Gastroesophageal sphincter (tissue), 4 donors: ENCODE results near the gene DNAJC9. TPM values are rescaled to one million over a fixed set of nuclear protein-coding genes. Genes with fewer than 3 reads are reported as not detected.

Experiments used
- ATAC-seq: fragments of 150-250 bp; one replicate; pipeline ENCODE4 v1.9.1; 2016; ENCODE audit warnings: mild to moderate bottlenecking, moderate library complexity
- H3K27ac ChIP-seq, 4 donors: fragments of 200-600 bp; sonication (generic) in 3 of 4; 1 replicate in 3 of 4; 2 replicates in 1 of 4; pipeline ENCODE4 v1.5.1; 2016 to 2019
- H3K27me3 ChIP-seq: fragments of 200-600 bp; sonication (generic); one replicate; pipeline ENCODE4 v1.5.1; 2019
- H3K36me3 ChIP-seq, 2 donors: fragments of 200-600 bp; sonication (generic); one replicate each; pipeline ENCODE4 v1.5.1; 2019; ENCODE audit warnings: control low read depth in 1 of 2
- H3K4me1 ChIP-seq, 3 donors: fragments of 200-600 bp; sonication (generic); 1 replicate in 2 of 3; 2 replicates in 1 of 3; pipeline ENCODE4 v1.5.1; 2016 to 2019; ENCODE audit warnings: control low read depth in 2 of 3
- H3K4me3 ChIP-seq, 2 donors: fragments of 200-600 bp; sonication (generic); one replicate each; pipeline ENCODE4 v1.5.1; 2019; ENCODE audit warnings: mild to moderate bottlenecking in 1 of 2, moderate library complexity in 1 of 2
- H3K9me3 ChIP-seq, 3 donors: fragments of 200-600 bp; sonication (generic); one replicate each; pipeline ENCODE4 v1.5.1; 2017 to 2019; ENCODE audit warnings: control low read depth in 2 of 3
- EP300 ChIP-seq: sonication (generic); formaldehyde crosslinking; IDR thresholded peaks from one replicate; pipeline ENCODE4 v1.6.1; 2017; ENCODE audit warnings: antibody characterized with exemption, mild to moderate bottlenecking
- POLR2A ChIP-seq, 2 donors: fragments of 450-650 bp; IDR thresholded peaks; one replicate each; pipeline ENCODE4 v1.6.1; 2017; ENCODE audit warnings: antibody characterized with exemption in 2 of 2, mild to moderate bottlenecking in 2 of 2, moderate library complexity in 1 of 2
- POLR2AphosphoS5 ChIP-seq: sonication (generic); formaldehyde crosslinking; IDR thresholded peaks from one replicate; pipeline ENCODE4 v1.6.1; 2017; ENCODE audit warnings: antibody characterized with exemption
- WGBS, 2 donors: methylation state at CpG; one replicate each; pipeline ENCODE4 v1.1.5; 2018; ENCODE audit warnings: low coverage in 1 of 2; 5-methylcytosine and 5-hydroxymethylcytosine counted together
- total RNA-seq, 4 donors: library from RNA; depleted of rRNA; stranded (reverse); fragments of >200 nt; gene quantifications; one replicate each; pipeline ENCODE4 v1.1.0, GENCODE V29; 2016
- TF ChIP-seq, protein P1 (sequence below), 4 experiments: fragments of 200-600 bp in 2 of 4; fragments of 450-650 bp in 2 of 4; sonication (generic) in 1 of 4; IDR thresholded peaks; one replicate each; pipeline ENCODE4 v1.5.1; 2017 to 2019; ENCODE audit warnings: antibody characterized with exemption in 4 of 4, mild to moderate bottlenecking in 2 of 4, moderate library complexity in 2 of 4

DNAJC9 gene, protein sequence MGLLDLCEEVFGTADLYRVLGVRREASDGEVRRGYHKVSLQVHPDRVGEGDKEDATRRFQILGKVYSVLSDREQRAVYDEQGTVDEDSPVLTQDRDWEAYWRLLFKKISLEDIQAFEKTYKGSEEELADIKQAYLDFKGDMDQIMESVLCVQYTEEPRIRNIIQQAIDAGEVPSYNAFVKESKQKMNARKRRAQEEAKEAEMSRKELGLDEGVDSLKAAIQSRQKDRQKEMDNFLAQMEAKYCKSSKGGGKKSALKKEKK
- total RNA-seq, result 10 to 100 TPM; 11.8 to 20.2 (median 14.3) TPM

DNA sequence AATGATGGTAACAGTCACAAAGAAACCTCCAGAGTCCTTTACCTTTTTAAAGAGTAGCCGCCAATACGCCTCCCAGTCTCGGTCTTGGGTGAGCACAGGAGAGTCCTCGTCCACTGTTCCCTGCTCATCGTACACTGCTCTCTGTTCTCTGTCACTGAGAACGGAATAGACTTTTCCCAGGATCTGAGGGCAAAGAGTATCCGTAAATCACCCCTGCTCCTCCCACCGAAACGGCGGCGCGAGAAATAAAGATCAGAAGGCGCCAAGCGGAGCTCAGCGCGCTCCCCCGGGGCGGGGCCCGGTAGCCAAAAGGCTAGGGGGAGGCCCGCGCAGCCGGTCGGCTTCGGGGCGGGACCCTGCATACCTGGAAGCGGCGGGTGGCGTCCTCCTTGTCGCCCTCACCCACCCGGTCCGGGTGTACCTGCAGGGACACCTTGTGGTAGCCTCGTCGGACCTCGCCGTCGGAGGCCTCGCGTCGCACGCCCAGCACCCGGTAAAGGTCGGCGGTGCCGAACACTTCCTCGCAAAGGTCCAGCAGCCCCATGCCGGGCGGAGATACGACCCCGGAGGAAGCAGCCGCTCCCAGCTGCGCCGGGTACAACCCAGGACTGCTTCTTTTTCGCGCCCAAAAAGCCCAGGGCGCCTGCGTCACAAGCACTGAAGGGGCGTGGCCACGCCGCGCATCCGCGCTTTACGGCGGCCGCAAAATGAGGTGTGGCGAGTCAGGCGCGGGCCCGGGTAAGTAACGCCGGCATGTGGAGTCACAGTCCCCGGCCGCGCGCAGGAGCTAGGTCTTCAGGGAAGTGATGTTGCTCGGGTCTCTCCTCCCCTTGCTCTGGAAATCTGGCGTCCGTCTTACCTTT lies at the start of gene DNAJC9:
Gene DNAJC9 (minus strand): TSS at position 610 of the 863 bp plus-strand sequence. CDS start 66 bp downstream, at position 544.
- H3K36me3 ChIP-seq, result peaks cover 2 to 69% of the 10 kb centered on the region in 2 donors

DNA sequence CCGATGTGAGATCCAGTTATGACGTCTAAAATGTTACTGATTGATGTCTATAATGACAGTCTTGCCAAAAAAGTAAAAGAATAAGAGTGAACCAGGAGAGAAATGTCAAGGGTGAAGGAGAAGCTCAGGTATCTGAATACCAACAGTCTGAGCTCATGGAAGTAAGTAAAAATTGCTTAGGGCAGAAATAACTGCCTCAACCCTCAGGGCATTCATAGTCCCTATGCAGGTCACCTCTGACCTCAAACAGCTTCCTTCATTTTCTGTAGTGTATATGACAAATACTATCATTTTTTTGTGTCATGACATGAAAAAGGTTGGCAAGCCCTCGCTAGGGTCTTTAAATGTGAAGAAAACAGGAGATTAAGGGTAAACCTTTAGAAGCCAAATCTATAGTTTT lies 46.4 kb upstream of the DNAJC9 start:
- no peaks in the 10 kb centered on the region for H3K4me1 ChIP-seq
- no peak overlapping the region for H3K4me3 ChIP-seq
- H3K9me3 ChIP-seq, result no peaks in the 10 kb centered on the region
- no peaks in the 10 kb centered on the region for H3K27me3 ChIP-seq
- WGBS, 2 donors, result 67 to 79% methylated on average over 3 of the region's 3 CpGs
- H3K36me3 ChIP-seq, result peaks cover 0 to 8% of the 10 kb centered on the region in 2 donors
- ATAC-seq, result no peak
- H3K27ac ChIP-seq, result no peak overlapping the region
- TF ChIP-seq POLR2A (IDR thresholded peaks at IDR 0.05) (no peak), POLR2AphosphoS5 (no peak), EP300 (no peak)
- TF ChIP-seq, protein P1, sequence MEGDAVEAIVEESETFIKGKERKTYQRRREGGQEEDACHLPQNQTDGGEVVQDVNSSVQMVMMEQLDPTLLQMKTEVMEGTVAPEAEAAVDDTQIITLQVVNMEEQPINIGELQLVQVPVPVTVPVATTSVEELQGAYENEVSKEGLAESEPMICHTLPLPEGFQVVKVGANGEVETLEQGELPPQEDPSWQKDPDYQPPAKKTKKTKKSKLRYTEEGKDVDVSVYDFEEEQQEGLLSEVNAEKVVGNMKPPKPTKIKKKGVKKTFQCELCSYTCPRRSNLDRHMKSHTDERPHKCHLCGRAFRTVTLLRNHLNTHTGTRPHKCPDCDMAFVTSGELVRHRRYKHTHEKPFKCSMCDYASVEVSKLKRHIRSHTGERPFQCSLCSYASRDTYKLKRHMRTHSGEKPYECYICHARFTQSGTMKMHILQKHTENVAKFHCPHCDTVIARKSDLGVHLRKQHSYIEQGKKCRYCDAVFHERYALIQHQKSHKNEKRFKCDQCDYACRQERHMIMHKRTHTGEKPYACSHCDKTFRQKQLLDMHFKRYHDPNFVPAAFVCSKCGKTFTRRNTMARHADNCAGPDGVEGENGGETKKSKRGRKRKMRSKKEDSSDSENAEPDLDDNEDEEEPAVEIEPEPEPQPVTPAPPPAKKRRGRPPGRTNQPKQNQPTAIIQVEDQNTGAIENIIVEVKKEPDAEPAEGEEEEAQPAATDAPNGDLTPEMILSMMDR (IDR thresholded peaks at IDR 0.05), result no peak

More for the DNA sequence above, at the start of gene DNAJC9:
- TF ChIP-seq, protein P1 (IDR thresholded peaks at IDR 0.05), result peak in 1 of 4 experiments; percentile 30
- TF ChIP-seq POLR2AphosphoS5, result peak; percentile 90
- TF ChIP-seq EP300, result no peak
- TF ChIP-seq POLR2A (IDR thresholded peaks at IDR 0.05), result peak; percentile 76 to 81
- ATAC-seq, result peak; percentile 96
- Histone ChIP-seq H3K4me3 (peak within 1 kb of the TSS; percentile 66 to 94), H3K27me3 (no peaks in the 10 kb centered on the region), H3K4me1 (peaks cover 7 to 59% (median 19%) of the 10 kb centered on the region in 3 donors), H3K27ac (peak within 1 kb of the TSS; percentile 55 to 91 (median 88)), H3K9me3 (no peaks in the 10 kb centered on the region)
- 0 to 2% methylated on average over 3 to 10 of the region's 78 CpGs for WGBS, 2 donors

DNA sequence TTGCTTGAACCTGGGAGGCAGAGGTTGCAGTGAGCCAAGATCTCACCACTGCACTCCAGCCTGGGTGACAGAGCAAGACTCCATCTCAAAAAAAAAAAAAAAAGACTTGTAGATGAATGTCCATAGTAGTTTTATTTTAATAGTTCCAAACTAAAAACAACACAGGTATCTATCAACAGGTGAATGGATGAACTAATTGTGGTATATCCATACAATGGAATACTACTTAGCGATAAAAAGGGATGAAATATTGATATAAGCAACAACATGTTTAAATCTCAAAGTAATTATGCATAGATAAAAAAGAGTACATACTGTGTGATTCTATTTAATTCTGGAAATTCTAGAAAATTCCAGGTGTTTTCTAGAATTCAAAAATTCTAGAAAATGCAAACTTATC lies 42.9 kb upstream of the DNAJC9 start:
- Histone ChIP-seq H3K27me3 (no peaks in the 10 kb centered on the region), H3K9me3 (no peaks in the 10 kb centered on the region), H3K4me3 (no peak overlapping the region), H3K27ac (no peak overlapping the region), H3K36me3 (peaks cover 0 to 8% of the 10 kb centered on the region in 2 donors), H3K4me1 (no peaks in the 10 kb centered on the region)
- ATAC-seq, result no peak
- WGBS, 2 donors, result 88 to 100% methylated on average over 1 of the region's 1 CpG
- TF ChIP-seq EP300 (no peak), POLR2A (IDR thresholded peaks at IDR 0.05) (no peak), POLR2AphosphoS5 (no peak)
- TF ChIP-seq, protein P1 (IDR thresholded peaks at IDR 0.05), result no peak

DNA sequence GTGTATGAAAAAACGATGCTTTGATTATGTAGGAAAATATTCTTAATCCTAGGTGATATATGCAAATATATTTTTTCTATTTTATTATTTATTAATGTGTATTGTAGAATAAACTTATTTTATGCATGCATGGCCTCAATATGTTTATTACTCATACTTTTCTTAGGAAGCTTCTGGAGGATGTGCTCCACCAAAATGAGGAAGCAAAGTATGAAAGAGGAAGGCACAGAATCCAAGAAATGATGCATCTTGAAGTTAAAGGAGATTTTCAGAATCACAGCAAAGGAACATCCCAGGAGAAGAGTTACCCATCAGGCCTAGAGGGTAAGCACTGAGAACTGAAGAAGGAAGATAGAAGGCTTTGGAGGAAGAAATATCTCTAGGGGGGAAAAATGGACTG lies 40.4 kb upstream of the DNAJC9 start:
- no peaks in the 10 kb centered on the region for H3K27me3 ChIP-seq
- WGBS, 2 donors, result 64 to 73% methylated on average over 1 of the region's 1 CpG
- H3K36me3 ChIP-seq, result peaks cover 0 to 8% of the 10 kb centered on the region in 2 donors

More for the DNA sequence above, 40.4 kb upstream of the DNAJC9 start:
- Histone ChIP-seq H3K4me3 (no peak overlapping the region), H3K9me3 (no peaks in the 10 kb centered on the region), H3K27ac (no peak overlapping the region), H3K4me1 (no peaks in the 10 kb centered on the region)
- TF ChIP-seq, protein P1 (IDR thresholded peaks at IDR 0.05), result no peak
- TF ChIP-seq EP300 (no peak), POLR2AphosphoS5 (no peak), POLR2A (IDR thresholded peaks at IDR 0.05) (no peak)
- ATAC-seq, result no peak
